ENCODE measurements around the gene TPST2. TPM values are rescaled to one million over a fixed set of nuclear protein-coding genes. Genes with fewer than 3 reads are reported as not detected.

Gene TPST2
- total RNA-seq, 1 donor from 2014 or later: 22.5 TPM

GRCh38 chr22:26573026-26573662 lies 16.8 kb downstream of the TPST2 start:
- TF ChIP-seq, protein P1, sequence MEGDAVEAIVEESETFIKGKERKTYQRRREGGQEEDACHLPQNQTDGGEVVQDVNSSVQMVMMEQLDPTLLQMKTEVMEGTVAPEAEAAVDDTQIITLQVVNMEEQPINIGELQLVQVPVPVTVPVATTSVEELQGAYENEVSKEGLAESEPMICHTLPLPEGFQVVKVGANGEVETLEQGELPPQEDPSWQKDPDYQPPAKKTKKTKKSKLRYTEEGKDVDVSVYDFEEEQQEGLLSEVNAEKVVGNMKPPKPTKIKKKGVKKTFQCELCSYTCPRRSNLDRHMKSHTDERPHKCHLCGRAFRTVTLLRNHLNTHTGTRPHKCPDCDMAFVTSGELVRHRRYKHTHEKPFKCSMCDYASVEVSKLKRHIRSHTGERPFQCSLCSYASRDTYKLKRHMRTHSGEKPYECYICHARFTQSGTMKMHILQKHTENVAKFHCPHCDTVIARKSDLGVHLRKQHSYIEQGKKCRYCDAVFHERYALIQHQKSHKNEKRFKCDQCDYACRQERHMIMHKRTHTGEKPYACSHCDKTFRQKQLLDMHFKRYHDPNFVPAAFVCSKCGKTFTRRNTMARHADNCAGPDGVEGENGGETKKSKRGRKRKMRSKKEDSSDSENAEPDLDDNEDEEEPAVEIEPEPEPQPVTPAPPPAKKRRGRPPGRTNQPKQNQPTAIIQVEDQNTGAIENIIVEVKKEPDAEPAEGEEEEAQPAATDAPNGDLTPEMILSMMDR (conservative IDR thresholded peaks at IDR 0.05; ENCODE audit: low read depth, low read length): no peak
- DNase-seq (ENCODE audit: low read depth): no peak
- H3K4me3 ChIP-seq (ENCODE audit: low read depth, low read length): no peak overlapping the region

GRCh38 chr22:26570864-26571525 lies 18.9 kb downstream of the TPST2 start:
- no peak for DNase-seq (ENCODE audit: low read depth)
- TF ChIP-seq, protein P1 (conservative IDR thresholded peaks at IDR 0.05; ENCODE audit: low read depth, low read length): no peak
- H3K4me3 ChIP-seq (ENCODE audit: low read depth, low read length): no peak overlapping the region

GRCh38 chr22:26570115-26570514 lies 19.8 kb downstream of the TPST2 start:
- H3K4me3 ChIP-seq (ENCODE audit: low read depth, low read length): no peak overlapping the region
- DNase-seq (ENCODE audit: low read depth): no peak
- TF ChIP-seq, protein P1 (conservative IDR thresholded peaks at IDR 0.05; ENCODE audit: low read depth, low read length): no peak

DNA sequence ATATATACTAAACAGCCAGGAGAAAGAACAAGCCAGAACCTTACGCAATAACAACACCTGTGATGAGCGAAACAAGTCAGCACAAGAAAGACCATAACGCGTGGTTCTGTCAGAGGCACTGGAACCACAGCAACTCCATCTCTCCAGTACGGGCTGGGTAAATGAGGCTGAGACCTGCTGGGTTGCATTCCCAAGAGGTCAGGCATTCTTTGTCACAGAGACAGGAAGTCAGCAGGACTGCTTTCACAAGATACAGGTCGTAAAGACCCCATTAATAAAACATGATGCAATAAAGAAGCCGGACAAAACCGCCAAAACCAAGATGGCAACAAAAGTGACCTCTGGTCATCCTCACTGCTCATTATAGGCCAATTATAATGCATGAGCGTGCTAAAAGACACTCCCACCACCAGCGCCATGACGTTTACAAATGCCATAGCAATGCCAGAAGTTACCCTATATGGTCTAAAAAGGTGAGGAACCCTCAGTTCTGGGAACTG lies 21.7 kb downstream of the TPST2 start:
- TF ChIP-seq, protein P1 (conservative IDR thresholded peaks at IDR 0.05; ENCODE audit: low read depth, low read length): no peak
- DNase-seq (ENCODE audit: low read depth): no peak
- H3K4me3 ChIP-seq (ENCODE audit: low read depth, low read length): no peak overlapping the region

DNA sequence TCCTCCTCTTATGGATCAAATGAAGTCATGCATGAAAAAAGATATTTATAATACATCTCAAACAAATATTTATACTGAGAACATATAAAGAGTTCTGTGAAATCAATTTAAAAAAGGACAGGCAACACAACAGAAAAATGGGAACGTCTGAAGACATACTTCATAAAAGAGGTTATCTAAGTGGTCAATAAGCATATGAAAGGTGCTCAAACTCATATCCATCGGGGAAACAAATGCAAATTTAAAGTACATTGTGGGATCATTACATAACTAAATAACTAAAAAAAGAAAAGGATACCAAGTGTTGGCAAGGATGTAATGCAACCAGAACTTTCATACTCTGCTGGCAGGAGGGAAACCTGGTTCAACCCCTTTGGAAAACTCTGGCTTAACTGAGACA lies 22.3 kb downstream of the TPST2 start:
- no peak overlapping the region for H3K4me3 ChIP-seq (ENCODE audit: low read depth, low read length)
- TF ChIP-seq, protein P1 (conservative IDR thresholded peaks at IDR 0.05; ENCODE audit: low read depth, low read length): no peak
- DNase-seq (ENCODE audit: low read depth): no peak

DNA sequence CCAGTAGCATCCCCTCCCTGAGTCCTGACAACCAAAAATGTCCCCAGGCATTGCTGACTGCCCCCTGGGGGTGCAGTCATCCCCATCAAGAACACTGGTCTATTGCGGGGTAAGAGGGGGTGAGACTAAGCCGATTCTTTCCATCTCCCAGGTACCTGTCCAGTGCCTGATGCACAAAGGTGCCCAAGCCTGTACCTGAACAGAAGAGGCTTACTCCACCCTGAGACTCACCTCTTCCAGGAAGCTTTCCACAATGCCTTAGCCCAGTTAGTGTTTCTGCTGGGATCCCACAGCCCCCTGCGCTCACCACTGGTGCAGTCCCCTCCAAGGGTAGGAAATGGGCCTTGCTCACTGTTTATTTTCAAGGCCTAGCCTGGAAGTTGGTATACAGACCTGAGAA lies 22.9 kb downstream of the TPST2 start:
- no peak overlapping the region for H3K4me3 ChIP-seq (ENCODE audit: low read depth, low read length)
- DNase-seq (ENCODE audit: low read depth): no peak
- TF ChIP-seq, protein P1 (conservative IDR thresholded peaks at IDR 0.05; ENCODE audit: low read depth, low read length): no peak
